ENCODE measurements around the gene HTR6.

GRCh38 chr1:19616489-19616888 is 48.2 kb upstream of the HTR6 start:
- TF ChIP-seq CTCF (IDR thresholded peaks at IDR 0.05; ENCODE audit: borderline replicate concordance, extremely low read depth, low read length, poor library complexity, severe bottlenecking) (no peak), EZH2 (IDR thresholded peaks at IDR 0.05; ENCODE audit: borderline replicate concordance, low read depth, low read length, severe bottlenecking) (no peak)

All from DND-41 (cell line).